Ovary (tissue), 9 donors: ENCODE measurements around the gene UMOD. TPM values are rescaled to one million over a fixed set of nuclear protein-coding genes. Genes with fewer than 3 reads are reported as not detected.

ENCODE experiments used
- DNase-seq, 5 donors: peaks; one replicate each; pipeline ENCODE4 v3.0.0-alpha.2; 2019 to 2020
- H3K27ac ChIP-seq, 2 donors: fragments of 200-600 bp; one replicate each; pipeline versions ENCODE4 v1.5.1 to v1.8.0; 2019 to 2022
- H3K27me3 ChIP-seq: fragments of 200-600 bp; one replicate; pipeline ENCODE4 v1.8.0; 2022
- H3K36me3 ChIP-seq: fragments of 200-600 bp; sonication (generic); one replicate; pipeline ENCODE4 v1.5.1; 2019
- H3K4me1 ChIP-seq: one replicate; pipeline ENCODE4 v1.8.1; 2013; ENCODE audit warnings: mild to moderate bottlenecking, moderate library complexity; ENCODE audit not compliant: insufficient read depth
- H3K4me3 ChIP-seq: fragments of 200-600 bp; sonication (generic); one replicate; pipeline ENCODE4 v1.5.1; 2017
- H3K9me3 ChIP-seq, 2 donors: fragments of 200-600 bp in 1 of 2; sonication (generic) in 1 of 2; one replicate each; pipeline versions ENCODE4 v1.5.1 to v1.8.1; 2013 to 2019; ENCODE audit warnings: mild to moderate bottlenecking in 1 of 2, moderate library complexity in 1 of 2
- EP300 ChIP-seq: sonication (generic); formaldehyde crosslinking; IDR thresholded peaks from one replicate; pipeline ENCODE4 v1.6.1; 2017; ENCODE audit warnings: antibody characterized with exemption
- POLR2A ChIP-seq: fragments of 450-650 bp; IDR thresholded peaks from one replicate; pipeline ENCODE4 v1.6.1; 2017; ENCODE audit warnings: antibody characterized with exemption, mild to moderate bottlenecking, moderate library complexity
- WGBS, 3 donors: extraction: QIAGEN DNeasy Blood & Tissue Kit in 1 of 3; methylation state at CpG; one replicate each; pipeline versions ENCODE4 v1.1.5 to v1.1.7; 2013 to 2017; 5-methylcytosine and 5-hydroxymethylcytosine counted together
- intact Hi-C, 4 donors: fragments of 100-400 bp; cut with DNase I; formaldehyde crosslinking; loops; one replicate each; pipeline versions ENCODE4 v1.11.0 to v1.15.1; 2022 to 2023
- polyA plus RNA-seq, 2 donors: library from polyadenylated mRNA; stranded (reverse); fragments of 200-250 nt in 1 of 2; fragments of 350-450 nt in 1 of 2; fragmentation: Illumina TruSeq in 1 of 2; extraction: RNeasy Lipid Tissue Mini Kit (QIAGEN cat#74804) in 1 of 2; gene quantifications; one replicate each; pipeline ENCODE4 v1.2.3, GENCODE V29; 2013 to 2014
- total RNA-seq, 7 donors: library from RNA; depleted of rRNA in 2 of 7; stranded (reverse); fragments of >200 nt in 2 of 7; fragmentation: NEBNext Ultra II Directional in 3 of 7; extraction: Animal tissue kit (Norgen Biotek cat#: 25700) in 3 of 7; gene quantifications; one replicate each; pipeline versions ENCODE4 v1.1.0 to v1.2.4, GENCODE V29; 2016 to 2023
- TF ChIP-seq, protein P1 (sequence below), 3 donors: fragments of 450-650 bp in 2 of 3; fragments of 200-600 bp in 1 of 3; IDR thresholded peaks; one replicate each; pipeline versions ENCODE4 v1.5.1 to v1.8.0; 2016 to 2022; ENCODE audit warnings: antibody characterized with exemption in 3 of 3, mild to moderate bottlenecking in 1 of 3
- donor health status: DM: no; HTN: no; CAD: no; lungs with moderate emphysema.
- donor health status: DM: no; HTN: no; CAD: no.
- donor health status: Bipolar disorder and iron deficiency.
- donor health status: DM: yes; HTN: yes; CAD: no.
- donor health status: DM: no; HTN: no; CAD: no.
- donor health status: DM: yes; HTN: yes; CAD: no.

UMOD gene
- total and polyA plus RNA-seq, 9 donors: not detected

DNA sequence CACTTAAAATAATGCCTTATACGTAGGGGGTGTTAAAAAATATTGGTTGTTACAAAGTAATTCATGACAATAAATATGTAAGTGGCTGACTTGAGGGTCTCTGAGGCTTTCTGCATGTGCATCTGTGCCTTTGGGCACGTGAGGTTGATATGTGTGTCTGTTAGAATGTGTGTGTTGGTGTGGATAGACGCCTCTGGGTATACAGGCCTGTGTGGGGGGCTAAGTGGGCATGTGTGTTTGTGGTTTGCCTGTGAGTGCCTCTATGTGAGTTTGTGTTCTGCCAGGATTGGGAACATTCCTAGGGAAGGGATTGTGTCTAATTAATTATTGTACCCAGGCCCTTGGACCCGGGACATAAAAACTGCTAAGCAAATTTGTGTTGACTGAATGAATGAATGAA is 44.2 kb downstream of the UMOD start:
- H3K4me3 ChIP-seq: no peak overlapping the region
- no peaks in the 10 kb centered on the region for H3K36me3 ChIP-seq
- no peaks in the 10 kb centered on the region for H3K9me3 ChIP-seq
- DNase-seq: no peak
- WGBS, 3 donors: 67 to 87% (median 79%) methylated on average over 4 of the region's 4 CpGs
- intact Hi-C loops: no loop called here
- no peaks in the 10 kb centered on the region for H3K27me3 ChIP-seq
- H3K4me1 ChIP-seq: no peaks in the 10 kb centered on the region
- TF ChIP-seq, protein P1, sequence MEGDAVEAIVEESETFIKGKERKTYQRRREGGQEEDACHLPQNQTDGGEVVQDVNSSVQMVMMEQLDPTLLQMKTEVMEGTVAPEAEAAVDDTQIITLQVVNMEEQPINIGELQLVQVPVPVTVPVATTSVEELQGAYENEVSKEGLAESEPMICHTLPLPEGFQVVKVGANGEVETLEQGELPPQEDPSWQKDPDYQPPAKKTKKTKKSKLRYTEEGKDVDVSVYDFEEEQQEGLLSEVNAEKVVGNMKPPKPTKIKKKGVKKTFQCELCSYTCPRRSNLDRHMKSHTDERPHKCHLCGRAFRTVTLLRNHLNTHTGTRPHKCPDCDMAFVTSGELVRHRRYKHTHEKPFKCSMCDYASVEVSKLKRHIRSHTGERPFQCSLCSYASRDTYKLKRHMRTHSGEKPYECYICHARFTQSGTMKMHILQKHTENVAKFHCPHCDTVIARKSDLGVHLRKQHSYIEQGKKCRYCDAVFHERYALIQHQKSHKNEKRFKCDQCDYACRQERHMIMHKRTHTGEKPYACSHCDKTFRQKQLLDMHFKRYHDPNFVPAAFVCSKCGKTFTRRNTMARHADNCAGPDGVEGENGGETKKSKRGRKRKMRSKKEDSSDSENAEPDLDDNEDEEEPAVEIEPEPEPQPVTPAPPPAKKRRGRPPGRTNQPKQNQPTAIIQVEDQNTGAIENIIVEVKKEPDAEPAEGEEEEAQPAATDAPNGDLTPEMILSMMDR (IDR thresholded peaks at IDR 0.05): no peak
- TF ChIP-seq POLR2A (no peak), EP300 (no peak)
- no peak overlapping the region for H3K27ac ChIP-seq

DNA sequence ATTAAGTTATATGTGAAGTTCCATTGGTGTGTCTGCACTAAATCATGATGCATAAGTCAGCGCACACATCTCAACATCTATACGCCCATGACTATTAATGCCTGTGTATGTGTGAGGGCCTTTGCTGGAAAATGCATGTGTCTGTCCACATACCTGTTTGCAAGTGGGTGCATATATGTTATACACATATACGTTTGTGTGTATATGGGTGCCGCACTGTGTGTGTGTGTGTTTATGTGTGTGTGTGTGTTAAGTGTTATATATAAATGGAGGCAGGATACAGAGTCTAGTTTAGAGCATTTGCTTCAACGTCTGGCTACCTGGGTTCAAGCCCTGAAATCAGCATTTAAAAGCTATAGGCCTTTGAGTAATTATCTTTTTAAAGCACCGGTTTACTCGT is 44.7 kb downstream of the UMOD start:
- TF ChIP-seq EP300 (no peak), POLR2A (no peak)
- TF ChIP-seq, protein P1 (IDR thresholded peaks at IDR 0.05): no peak
- H3K36me3 ChIP-seq: no peaks in the 10 kb centered on the region
- H3K4me3 ChIP-seq: no peak overlapping the region
- DNase-seq: no peak
- intact Hi-C loops: no loop called here
- no peaks in the 10 kb centered on the region for H3K9me3 ChIP-seq
- no peak overlapping the region for H3K27ac ChIP-seq
- H3K27me3 ChIP-seq: no peaks in the 10 kb centered on the region
- no peaks in the 10 kb centered on the region for H3K4me1 ChIP-seq
- 87 to 91% (median 90%) methylated on average over 7 of the region's 7 CpGs for WGBS, 3 donors

DNA sequence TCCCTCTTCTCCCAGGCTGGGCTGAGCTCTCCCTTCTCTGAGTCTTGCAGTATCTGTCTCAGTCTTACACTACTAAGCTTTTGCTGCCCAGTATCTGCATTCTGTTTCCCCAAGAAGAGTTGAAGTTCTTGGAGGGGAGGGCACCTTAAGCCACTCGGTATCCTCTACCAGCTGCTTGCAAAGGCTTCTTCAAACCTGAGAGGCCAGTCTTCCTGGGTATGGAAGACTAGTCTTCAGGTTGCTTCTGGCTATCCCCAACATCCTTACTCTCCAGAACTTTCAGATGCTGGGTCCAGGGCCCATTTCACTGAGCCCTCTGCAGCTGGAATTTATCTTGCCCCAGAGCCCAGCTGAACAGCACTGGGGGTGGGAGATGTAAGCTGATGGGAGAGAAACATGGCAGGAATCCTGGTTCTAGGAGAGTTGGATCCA is 45.3 kb downstream of the UMOD start:
- Histone ChIP-seq H3K27me3 (no peaks in the 10 kb centered on the region), H3K4me1 (no peaks in the 10 kb centered on the region), H3K36me3 (no peaks in the 10 kb centered on the region), H3K9me3 (no peaks in the 10 kb centered on the region), H3K4me3 (no peak overlapping the region), H3K27ac (no peak overlapping the region)
- intact Hi-C loops: no loop called here
- WGBS, 3 donors: 63 to 92% (median 74%) methylated on average over 1 of the region's 1 CpG
- TF ChIP-seq EP300: no peak
- TF ChIP-seq POLR2A: no peak
- TF ChIP-seq, protein P1 (IDR thresholded peaks at IDR 0.05): no peak
- no peak for DNase-seq

- no peak for DNase-seq
- no peaks in the 10 kb centered on the region for H3K36me3 ChIP-seq
- no peak for TF ChIP-seq POLR2A
- TF ChIP-seq EP300: no peak
- TF ChIP-seq, protein P1 (IDR thresholded peaks at IDR 0.05): no peak
- no peaks in the 10 kb centered on the region for H3K4me1 ChIP-seq
- no peak overlapping the region for H3K4me3 ChIP-seq
- 58 to 68% (median 60%) methylated on average over 4 of the region's 4 CpGs for WGBS, 3 donors
- H3K9me3 ChIP-seq: no peaks in the 10 kb centered on the region
- intact Hi-C loops: no loop called here
- no peak overlapping the region for H3K27ac ChIP-seq
- no peaks in the 10 kb centered on the region for H3K27me3 ChIP-seq
These were observed 46.1 kb downstream of the UMOD start for GRCh38 chr16:20306401-20306800.
